HEK293T (cell line): ENCODE results near the gene CC2D1A.

ENCODE experiments used
- BHLHE40 ChIP-seq: fragments of 450-650 bp; IDR thresholded peaks from 2 replicates; pipeline ENCODE4 v1.6.1; 2016; ENCODE audit warnings: mild to moderate bottlenecking, moderate library complexity, borderline replicate concordance
- CTBP1 ChIP-seq: fragments of 450-650 bp; IDR thresholded peaks from 2 replicates; pipeline ENCODE4 v1.6.1; 2016; ENCODE audit warnings: borderline replicate concordance
- SP1 ChIP-seq: fragments of 450-650 bp; IDR thresholded peaks from 2 replicates; pipeline ENCODE4 v1.6.1; 2017
- TARDBP ChIP-seq: fragments of 450-650 bp; IDR thresholded peaks from 2 replicates; pipeline ENCODE4 v1.6.1; 2016
- ZNF384 ChIP-seq: fragments of 450-650 bp; IDR thresholded peaks from 2 replicates; pipeline ENCODE4 v1.6.1; 2016
- TF ChIP-seq, protein P1 (sequence below): fragments of 450-650 bp; IDR thresholded peaks from 2 replicates; pipeline ENCODE4 v1.6.1; 2016

DNA sequence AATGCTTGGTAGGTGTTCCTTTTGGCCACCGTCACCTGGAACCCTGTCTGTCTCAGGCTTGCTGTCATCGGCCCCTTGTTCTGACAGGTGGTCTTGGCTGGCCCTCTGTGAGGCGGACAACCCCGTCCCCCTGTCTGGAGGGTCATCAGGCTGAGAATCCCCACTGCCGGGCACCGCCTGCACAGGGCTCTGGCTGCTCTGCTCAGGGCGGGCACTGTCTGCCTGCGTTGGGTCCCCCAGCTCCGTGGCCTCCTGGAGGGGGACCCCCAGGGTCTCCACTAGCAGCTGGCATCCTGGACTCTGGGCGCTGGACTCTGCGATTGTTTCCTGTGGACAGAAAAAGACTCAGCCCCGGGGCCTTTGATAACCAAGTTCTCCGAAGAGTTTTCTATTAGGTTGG, 15.9 kb upstream of the CC2D1A start:
- no peak for TF ChIP-seq TARDBP
- TF ChIP-seq BHLHE40 = no peak
- TF ChIP-seq CTBP1 = no peak
- no peak for TF ChIP-seq SP1
- no peak for TF ChIP-seq ZNF384
- TF ChIP-seq, protein P1, sequence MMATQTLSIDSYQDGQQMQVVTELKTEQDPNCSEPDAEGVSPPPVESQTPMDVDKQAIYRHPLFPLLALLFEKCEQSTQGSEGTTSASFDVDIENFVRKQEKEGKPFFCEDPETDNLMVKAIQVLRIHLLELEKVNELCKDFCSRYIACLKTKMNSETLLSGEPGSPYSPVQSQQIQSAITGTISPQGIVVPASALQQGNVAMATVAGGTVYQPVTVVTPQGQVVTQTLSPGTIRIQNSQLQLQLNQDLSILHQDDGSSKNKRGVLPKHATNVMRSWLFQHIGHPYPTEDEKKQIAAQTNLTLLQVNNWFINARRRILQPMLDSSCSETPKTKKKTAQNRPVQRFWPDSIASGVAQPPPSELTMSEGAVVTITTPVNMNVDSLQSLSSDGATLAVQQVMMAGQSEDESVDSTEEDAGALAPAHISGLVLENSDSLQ = no peak
